H1 (cell line): ENCODE results near the gene UNC13D. TPM values are rescaled to one million over a fixed set of nuclear protein-coding genes. Genes with fewer than 3 reads are reported as not detected.

Source experiments
- SAP30 ChIP-seq: fragments of 300-600 bp; sonication (generic); IDR thresholded peaks from 2 replicates; pipeline ENCODE4 v1.7.1; 2012; ENCODE audit warnings: low read length, moderate library complexity, mild to moderate bottlenecking, inconsistent platforms; ENCODE audit not compliant: insufficient read depth, insufficient replicate concordance
- SIX5 ChIP-seq: IDR thresholded peaks from 2 replicates; pipeline ENCODE4 v1.6.1; 2011; ENCODE audit warnings: mild to moderate bottlenecking, low read depth, low read length
- polyA plus RNA-seq, 7 experiments: library from polyadenylated mRNA; depleted of rRNA in 3 of 7; stranded (reverse) in 5 of 7; unstranded in 2 of 7; fragments of >200 nt in 5 of 7; fragments of 200-250 nt in 2 of 7; gene quantifications; 1 replicate in 5 of 7; 2 replicates in 1 of 7; 4 replicates in 1 of 7; pipeline versions ENCODE4 v1.2.1 to v1.2.3, GENCODE V29; 2011 to 2013; ENCODE audit warnings: missing spikeins in 2 of 7, mixed read lengths in 2 of 7
- total RNA-seq: library from RNA; stranded (reverse); fragmentation: NEBNext Ultra II Directional; extraction: Animal tissue kit (Norgen Biotek cat#: 25700); gene quantifications from 2 replicates; pipeline ENCODE4 v1.2.1, GENCODE V29; 2021
- TF ChIP-seq, protein P1 (sequence below): fragments of 300-600 bp; sonication (generic); IDR thresholded peaks from 2 replicates; pipeline ENCODE4 v1.7.1; 2012; ENCODE audit warnings: low read length, moderate library complexity, mild to moderate bottlenecking, inconsistent platforms; ENCODE audit not compliant: insufficient replicate concordance

The UNC13D gene
- total and polyA plus RNA-seq, 2 of the 8 experiments (the other 6 are each of a cell fraction or from before 2014, with no cell fraction given), result 3.6 to 8.4 TPM

DNA sequence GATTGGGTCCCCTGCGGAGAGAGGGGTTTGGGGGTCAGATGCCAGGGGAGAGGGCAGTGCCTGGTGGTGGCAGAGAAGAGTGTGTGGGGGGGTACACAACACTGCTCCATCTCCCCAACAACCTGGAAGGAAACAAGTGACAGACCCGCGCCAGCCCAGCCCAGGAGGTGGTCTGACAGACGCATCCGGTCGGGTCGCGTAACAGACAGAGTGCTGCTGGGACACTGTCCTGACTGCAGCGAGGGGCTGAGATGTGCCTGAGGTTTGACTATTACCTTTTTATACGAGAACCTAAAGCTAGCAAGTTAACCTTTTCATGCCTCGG is 16.2 kb downstream of the UNC13D start (continued):
- TF ChIP-seq, protein P1, sequence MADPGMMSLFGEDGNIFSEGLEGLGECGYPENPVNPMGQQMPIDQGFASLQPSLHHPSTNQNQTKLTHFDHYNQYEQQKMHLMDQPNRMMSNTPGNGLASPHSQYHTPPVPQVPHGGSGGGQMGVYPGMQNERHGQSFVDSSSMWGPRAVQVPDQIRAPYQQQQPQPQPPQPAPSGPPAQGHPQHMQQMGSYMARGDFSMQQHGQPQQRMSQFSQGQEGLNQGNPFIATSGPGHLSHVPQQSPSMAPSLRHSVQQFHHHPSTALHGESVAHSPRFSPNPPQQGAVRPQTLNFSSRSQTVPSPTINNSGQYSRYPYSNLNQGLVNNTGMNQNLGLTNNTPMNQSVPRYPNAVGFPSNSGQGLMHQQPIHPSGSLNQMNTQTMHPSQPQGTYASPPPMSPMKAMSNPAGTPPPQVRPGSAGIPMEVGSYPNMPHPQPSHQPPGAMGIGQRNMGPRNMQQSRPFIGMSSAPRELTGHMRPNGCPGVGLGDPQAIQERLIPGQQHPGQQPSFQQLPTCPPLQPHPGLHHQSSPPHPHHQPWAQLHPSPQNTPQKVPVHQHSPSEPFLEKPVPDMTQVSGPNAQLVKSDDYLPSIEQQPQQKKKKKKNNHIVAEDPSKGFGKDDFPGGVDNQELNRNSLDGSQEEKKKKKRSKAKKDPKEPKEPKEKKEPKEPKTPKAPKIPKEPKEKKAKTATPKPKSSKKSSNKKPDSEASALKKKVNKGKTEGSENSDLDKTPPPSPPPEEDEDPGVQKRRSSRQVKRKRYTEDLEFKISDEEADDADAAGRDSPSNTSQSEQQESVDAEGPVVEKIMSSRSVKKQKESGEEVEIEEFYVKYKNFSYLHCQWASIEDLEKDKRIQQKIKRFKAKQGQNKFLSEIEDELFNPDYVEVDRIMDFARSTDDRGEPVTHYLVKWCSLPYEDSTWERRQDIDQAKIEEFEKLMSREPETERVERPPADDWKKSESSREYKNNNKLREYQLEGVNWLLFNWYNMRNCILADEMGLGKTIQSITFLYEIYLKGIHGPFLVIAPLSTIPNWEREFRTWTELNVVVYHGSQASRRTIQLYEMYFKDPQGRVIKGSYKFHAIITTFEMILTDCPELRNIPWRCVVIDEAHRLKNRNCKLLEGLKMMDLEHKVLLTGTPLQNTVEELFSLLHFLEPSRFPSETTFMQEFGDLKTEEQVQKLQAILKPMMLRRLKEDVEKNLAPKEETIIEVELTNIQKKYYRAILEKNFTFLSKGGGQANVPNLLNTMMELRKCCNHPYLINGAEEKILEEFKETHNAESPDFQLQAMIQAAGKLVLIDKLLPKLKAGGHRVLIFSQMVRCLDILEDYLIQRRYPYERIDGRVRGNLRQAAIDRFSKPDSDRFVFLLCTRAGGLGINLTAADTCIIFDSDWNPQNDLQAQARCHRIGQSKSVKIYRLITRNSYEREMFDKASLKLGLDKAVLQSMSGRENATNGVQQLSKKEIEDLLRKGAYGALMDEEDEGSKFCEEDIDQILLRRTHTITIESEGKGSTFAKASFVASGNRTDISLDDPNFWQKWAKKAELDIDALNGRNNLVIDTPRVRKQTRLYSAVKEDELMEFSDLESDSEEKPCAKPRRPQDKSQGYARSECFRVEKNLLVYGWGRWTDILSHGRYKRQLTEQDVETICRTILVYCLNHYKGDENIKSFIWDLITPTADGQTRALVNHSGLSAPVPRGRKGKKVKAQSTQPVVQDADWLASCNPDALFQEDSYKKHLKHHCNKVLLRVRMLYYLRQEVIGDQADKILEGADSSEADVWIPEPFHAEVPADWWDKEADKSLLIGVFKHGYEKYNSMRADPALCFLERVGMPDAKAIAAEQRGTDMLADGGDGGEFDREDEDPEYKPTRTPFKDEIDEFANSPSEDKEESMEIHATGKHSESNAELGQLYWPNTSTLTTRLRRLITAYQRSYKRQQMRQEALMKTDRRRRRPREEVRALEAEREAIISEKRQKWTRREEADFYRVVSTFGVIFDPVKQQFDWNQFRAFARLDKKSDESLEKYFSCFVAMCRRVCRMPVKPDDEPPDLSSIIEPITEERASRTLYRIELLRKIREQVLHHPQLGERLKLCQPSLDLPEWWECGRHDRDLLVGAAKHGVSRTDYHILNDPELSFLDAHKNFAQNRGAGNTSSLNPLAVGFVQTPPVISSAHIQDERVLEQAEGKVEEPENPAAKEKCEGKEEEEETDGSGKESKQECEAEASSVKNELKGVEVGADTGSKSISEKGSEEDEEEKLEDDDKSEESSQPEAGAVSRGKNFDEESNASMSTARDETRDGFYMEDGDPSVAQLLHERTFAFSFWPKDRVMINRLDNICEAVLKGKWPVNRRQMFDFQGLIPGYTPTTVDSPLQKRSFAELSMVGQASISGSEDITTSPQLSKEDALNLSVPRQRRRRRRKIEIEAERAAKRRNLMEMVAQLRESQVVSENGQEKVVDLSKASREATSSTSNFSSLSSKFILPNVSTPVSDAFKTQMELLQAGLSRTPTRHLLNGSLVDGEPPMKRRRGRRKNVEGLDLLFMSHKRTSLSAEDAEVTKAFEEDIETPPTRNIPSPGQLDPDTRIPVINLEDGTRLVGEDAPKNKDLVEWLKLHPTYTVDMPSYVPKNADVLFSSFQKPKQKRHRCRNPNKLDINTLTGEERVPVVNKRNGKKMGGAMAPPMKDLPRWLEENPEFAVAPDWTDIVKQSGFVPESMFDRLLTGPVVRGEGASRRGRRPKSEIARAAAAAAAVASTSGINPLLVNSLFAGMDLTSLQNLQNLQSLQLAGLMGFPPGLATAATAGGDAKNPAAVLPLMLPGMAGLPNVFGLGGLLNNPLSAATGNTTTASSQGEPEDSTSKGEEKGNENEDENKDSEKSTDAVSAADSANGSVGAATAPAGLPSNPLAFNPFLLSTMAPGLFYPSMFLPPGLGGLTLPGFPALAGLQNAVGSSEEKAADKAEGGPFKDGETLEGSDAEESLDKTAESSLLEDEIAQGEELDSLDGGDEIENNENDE, result no peak
- TF ChIP-seq SIX5 (no peak), SAP30 (no peak)
